ENCODE data around the gene POTEI. TPM values are rescaled to one million over a fixed set of nuclear protein-coding genes. Genes with fewer than 3 reads are reported as not detected.

Gene POTEI
- total RNA-seq = not detected in 2 replicates

GRCh38 chr2:130509228-130509627 lies at the start of gene POTEI:
TSS of gene POTEI (minus strand) at chr2:130509328. CDS start at chr2:130509235, 93 bp downstream.

GRCh38 chr2:130520992-130521391 lies 11.9 kb upstream of the POTEI start, which contains the start of gene CFC1B:
TSS of gene CFC1B (plus strand) at chr2:130521222. CDS start at chr2:130521485, 263 bp downstream.

Small RNAs within 50 kb of the gene (small RNA-seq; reads per million reads assigned to genes)
- gene RF00017 = not detected
- not detected for gene RNU6-473P

Other genes starting within 250 kb of the POTEI start
- 106 and 116 TPM in 2 replicates for gene IMP4, start 166.4 kb downstream of the POTEI start, total RNA-seq
- gene PTPN18, start 153.3 kb downstream of the POTEI start, total RNA-seq = 29.0 and 33.6 TPM in 2 replicates
- gene CFC1B, start 11.9 kb upstream of the POTEI start, total RNA-seq = not detected in 2 replicates
- not detected in 2 replicates for gene CFC1, start 90.2 kb upstream of the POTEI start, total RNA-seq
- gene POTEJ, start 102.1 kb upstream of the POTEI start, total RNA-seq = not detected in 2 replicates
- not detected in 2 replicates for gene GPR148, start 219.7 kb upstream of the POTEI start, total RNA-seq
- gene AMER3, start 246.2 kb upstream of the POTEI start, total RNA-seq = not detected in 2 replicates